RWPE1 (cell line): ENCODE measurements around the gene TNIP1.

Experiments
- CTCF ChIA-PET: fragments of 350-600 bp; sonication (Branson Sonifier 250); formaldehyde crosslinking; extraction: SDS; loops from one replicate; lab custom pipeline; 2021; lab: Yijun Ruan, JAX
- POLR2A ChIA-PET: fragments of 400-600 bp; formaldehyde crosslinking; extraction: SDS; loops from one replicate; lab custom pipeline; 2020; ENCODE audit warnings: antibody characterized with exemption; ENCODE audit not compliant: low non-redundant PET; lab: Yijun Ruan, JAX
- DNase-seq: peaks from one replicate; pipeline ENCODE4 v3.0.0; 2012; ENCODE audit warnings: low spot score
- H3K27ac ChIP-seq: fragments of 450-650 bp; 2 replicates; pipeline ENCODE4 v1.5.1; 2017
- CTCF ChIP-seq: fragments of 450-650 bp; conservative IDR thresholded peaks from 2 replicates; pipeline ENCODE4 v1.5.1; 2017; ENCODE audit warnings: low read depth, mild to moderate bottlenecking

TNIP1 gene

GRCh38 chr5:151085517-151086041 is 4.7 kb upstream of the TNIP1 start:
- no peak for TF ChIP-seq CTCF
- peak overlapping the region; percentile 27 for H3K27ac ChIP-seq
- DNase-seq = no peak
- CTCF ChIA-PET = interaction anchor here (1.1 kb wide), 1 partner anchor 31 kb away, joined by 5 read pairs; no protein-coding TSS in a partner anchor
- POLR2A ChIA-PET = no interaction called here

DNA sequence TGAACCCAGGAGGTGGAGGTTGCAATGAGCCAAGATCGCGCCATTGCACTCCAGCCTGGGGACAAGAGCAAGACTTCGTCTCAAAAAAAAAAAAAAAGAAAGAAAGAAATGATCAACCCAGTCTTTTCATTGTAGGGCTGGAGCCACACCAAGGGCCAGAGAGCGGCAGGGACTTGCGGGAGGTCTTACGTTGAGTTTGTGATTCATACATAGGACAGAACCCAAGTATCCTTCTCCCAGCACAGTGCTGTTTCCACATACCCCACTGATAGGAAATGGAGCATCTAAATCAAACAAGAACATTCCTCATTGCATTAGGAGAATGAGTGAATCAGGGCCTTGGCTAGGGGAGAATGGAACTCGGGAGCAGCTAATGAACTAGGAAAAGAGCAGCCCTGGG is 3.5 kb upstream of the TNIP1 start:
- no peak for TF ChIP-seq CTCF
- CTCF ChIA-PET = interaction anchor here (1.1 to 1.4 kb wide), 2 partner anchors 30 to 33 kb away, joined by 5 to 6 read pairs; no protein-coding TSS in a partner anchor
- POLR2A ChIA-PET = no interaction called here
- no peak for DNase-seq
- no peak overlapping the region for H3K27ac ChIP-seq

DNA sequence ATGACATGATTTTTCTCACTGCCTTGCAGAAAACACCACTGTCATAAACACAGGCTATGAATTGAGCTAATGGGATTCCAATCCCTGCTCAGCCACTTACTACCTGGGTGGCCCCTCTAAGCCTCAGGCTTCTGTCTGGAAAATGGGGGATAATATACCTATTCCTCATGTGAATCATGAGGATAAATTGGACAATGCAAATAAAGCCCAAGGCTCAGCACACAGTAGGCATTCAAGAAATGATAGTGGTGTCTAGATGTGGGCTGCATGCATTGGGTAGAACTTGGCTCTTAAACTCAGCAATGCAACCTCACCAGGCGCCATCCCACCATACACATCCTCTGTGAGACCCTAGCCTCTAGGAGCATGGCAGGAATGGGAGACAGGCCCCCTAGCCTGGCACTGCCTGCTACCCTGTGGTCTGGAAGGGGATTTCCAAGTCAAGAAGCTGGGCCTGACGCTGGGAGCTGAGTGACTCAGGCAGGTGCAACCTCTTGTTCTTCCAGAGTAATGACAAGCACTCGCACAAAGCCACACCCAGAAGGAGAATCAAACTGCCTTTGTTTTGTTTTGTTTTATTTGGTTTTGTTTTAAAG is 2.3 kb upstream of the TNIP1 start:
- CTCF ChIA-PET = interaction anchor here (0.6 to 2.3 kb wide), 5 partner anchors 9 to 378 kb away, joined by 3 to 9 read pairs (median 3); no protein-coding TSS in a partner anchor
- peak overlapping the region; percentile 47 for H3K27ac ChIP-seq
- POLR2A ChIA-PET = no interaction called here
- peak; percentile 88 for DNase-seq
- TF ChIP-seq CTCF = no peak

DNA sequence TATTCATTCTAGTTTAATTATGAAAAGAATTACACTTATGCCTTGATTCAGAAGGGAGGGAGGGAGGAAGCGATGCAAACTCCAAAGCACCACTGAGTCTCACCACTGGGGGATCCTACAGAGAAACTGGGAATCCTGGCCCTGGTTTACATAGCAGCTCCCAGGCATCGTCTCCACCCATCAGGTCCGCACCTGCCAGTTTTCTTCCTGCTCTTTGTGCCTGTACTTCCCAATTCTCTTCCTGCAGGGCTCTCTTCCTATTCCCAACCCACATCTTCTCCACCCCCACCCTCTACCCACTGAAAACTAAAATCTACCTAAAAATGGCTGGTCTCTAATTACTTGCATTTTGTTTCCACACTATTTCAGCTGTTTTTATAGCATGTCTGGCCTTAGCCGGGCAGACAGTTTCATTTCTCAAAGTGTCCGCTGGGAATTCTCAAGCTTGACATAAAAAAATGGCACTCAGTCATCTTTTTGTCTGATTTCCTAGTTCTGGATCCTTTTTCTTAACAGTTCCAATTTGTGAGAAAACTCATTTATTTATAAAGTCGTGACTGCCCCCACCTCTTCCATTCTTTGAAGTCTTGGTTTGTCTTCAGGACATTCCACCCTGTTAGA is 1.6 kb upstream of the TNIP1 start:
- CTCF ChIA-PET = interaction anchor here (0.5 to 2.3 kb wide), 7 partner anchors 8 to 603 kb away, joined by 3 to 9 read pairs (median 3); no protein-coding TSS in a partner anchor
- no peak overlapping the region; the same call in 1 of the 2 replicates for H3K27ac ChIP-seq
- POLR2A ChIA-PET = no interaction called here
- peak; percentile 65 for DNase-seq
- TF ChIP-seq CTCF = no peak

DNA sequence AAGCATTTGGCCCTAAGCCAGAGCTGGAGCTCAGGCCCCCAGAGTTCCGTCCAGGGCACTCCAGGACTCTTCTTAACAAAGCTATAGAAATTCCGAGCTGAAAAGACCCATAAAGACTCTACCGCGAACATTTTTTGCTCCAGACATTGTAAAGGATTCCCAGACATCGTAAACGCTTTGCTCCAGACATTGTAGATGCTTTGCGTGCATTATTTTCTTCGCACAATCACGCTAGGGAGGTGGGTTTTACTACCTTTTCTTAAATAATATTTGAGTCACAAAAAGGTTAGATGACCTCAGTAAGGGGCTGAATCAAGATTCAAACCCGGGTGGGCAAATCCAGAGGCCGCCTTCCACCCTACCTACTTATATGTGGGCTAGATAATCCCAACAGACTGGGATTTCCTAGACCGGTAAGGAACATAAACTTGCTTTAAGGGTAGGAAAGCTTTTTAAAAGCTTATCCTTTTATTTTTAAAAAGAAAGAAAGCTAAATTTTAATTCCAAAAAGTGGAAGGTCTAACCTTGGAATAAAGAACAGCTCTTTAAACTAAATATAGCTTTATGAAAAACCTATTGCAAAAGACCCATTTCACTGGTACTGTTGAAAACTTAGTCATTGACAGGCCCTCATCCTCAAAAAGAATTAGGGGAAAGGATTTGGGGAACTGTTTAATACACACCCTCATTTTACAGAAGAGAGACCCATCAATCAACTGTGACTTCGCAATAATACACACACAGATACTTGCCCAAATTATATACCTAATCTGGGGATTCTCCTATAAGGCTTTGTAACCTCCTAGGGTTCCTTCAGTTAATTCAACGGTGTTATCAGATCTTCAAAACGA is 822 bp upstream of the TNIP1 start:
- no peak for DNase-seq
- no peak for TF ChIP-seq CTCF
- H3K27ac ChIP-seq = peak overlapping the region; percentile 90

More for the DNA sequence above, 822 bp upstream of the TNIP1 start:
- ChIA-PET CTCF (interaction anchor here (0.5 to 2.3 kb wide), 9 partner anchors 16 to 604 kb away, joined by 3 to 9 read pairs (median 3); no protein-coding TSS in a partner anchor), POLR2A (no interaction called here)
